ENCODE results near the gene MTARC2.

Gene MTARC2

DNA sequence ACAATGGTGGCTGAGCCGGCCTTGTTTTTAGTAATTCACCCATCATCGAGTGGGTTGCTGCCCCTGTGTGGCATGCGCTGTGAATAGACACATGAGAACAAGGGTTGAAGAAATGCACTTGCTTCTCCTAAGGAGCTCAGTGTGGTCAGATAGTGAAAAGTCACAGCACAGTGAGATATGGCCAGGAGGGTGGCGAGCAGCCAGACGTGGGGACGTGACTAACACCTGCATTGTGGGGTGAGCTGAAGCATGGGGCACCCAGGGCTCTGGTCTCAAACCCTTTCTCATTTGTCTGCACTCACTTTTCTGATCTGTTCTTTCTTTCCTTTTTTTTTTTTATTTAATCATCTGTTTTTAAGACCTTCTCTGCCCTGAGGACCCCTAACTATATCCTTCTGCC, 52.1 kb downstream of the MTARC2 start:
- no peak for DNase-seq (ENCODE audit: low read depth, low spot score)

DNA sequence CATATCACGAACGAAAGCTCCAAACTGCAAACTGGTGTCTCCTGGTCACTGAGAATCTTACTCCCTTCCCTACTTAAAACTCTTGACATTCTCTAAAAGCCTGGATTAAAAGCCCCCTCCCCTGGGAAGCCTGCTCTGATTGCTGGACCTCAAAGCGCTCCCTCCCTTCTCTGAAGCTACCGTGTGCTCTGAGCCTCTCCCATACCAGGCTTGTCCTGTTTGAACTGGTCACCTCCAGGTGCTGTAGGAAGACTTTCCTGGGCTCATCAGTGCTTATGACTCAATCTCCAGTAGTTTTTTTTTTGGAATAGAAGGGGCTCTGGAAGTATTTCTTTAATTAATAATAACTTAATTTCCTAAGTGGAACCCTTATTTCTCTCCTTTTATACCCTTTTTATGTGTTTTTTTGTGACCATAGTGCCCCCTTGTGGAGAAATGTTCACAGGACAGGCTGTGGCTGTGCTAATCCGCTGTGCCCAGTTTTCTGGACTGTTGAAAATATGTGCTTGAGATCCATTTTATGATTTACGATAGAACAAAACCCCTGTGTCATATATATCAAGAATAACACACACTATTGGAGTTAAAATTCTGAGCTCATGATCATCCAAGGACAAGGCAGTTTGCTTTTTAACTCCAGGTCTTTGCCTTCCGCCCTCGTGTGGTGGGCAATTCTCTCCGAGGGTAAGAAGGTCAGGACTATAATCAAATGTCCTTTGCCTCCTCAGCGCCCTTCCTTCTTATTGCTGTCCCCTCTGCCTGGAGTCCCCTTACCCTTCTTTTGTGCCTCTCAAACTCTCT, 55.5 kb downstream of the MTARC2 start:
- DNase-seq (ENCODE audit: low read depth, low spot score), result peak; percentile 65

DNA sequence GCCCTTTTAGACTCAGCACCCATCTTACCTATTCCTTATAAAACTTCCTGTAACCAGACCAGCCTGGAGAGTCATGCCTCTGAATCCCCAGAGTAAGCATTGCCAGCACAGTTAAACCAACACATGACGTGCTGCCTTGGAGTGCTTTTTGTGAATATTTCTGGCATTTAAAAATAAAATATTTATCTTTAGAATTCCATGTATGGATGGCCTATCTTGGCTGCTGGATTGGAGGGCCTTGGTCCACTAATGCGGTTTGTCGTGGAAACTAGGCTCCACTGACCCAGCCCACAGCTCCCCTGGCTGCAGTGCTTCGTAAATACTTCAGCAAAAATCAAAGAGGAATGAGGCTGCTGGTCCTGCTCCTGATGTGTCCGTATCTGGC, 56.1 kb downstream of the MTARC2 start:
- DNase-seq (ENCODE audit: low read depth, low spot score), result no peak

DNA sequence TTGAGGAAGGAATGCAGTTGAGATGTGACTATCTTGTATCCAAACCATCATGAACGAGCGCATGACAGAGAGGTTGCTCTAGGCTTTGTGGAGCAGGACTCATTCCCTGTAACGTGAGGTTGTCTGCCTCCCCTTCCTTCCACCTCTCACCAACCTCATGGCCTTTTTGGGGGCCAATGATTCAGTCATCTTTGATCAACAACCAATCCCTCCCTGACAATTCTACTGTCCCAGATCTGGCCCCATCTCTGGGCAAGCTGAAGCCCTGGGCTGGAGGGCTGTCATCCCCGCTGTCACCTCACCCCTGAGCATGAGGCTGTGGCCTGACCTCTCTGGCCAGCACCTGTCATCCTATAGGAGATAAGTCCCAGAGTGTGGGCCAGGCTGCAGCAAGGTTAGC, 58.3 kb downstream of the MTARC2 start:
- DNase-seq (ENCODE audit: low read depth, low spot score), result no peak

DNA sequence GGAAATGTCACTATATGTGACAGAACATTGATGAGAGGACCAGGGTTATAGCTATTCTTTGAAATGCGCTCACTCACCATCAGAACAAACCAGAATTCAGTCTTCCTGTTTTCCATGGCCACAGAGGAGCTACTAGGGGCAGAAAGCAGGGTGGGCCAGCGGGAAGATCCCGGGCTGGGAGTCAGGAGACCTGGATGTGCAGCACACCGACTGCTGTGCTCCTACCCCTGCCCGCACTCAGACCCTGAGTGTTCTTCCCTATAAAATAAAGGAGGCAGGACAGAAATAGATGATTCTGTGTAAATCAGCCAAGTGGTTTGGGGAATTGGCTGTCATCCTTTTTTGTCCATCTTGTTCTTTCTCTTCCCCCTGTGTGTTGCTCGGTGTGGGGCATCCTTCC, 59.6 kb downstream of the MTARC2 start:
- DNase-seq (ENCODE audit: low read depth, low spot score), result no peak

DNA sequence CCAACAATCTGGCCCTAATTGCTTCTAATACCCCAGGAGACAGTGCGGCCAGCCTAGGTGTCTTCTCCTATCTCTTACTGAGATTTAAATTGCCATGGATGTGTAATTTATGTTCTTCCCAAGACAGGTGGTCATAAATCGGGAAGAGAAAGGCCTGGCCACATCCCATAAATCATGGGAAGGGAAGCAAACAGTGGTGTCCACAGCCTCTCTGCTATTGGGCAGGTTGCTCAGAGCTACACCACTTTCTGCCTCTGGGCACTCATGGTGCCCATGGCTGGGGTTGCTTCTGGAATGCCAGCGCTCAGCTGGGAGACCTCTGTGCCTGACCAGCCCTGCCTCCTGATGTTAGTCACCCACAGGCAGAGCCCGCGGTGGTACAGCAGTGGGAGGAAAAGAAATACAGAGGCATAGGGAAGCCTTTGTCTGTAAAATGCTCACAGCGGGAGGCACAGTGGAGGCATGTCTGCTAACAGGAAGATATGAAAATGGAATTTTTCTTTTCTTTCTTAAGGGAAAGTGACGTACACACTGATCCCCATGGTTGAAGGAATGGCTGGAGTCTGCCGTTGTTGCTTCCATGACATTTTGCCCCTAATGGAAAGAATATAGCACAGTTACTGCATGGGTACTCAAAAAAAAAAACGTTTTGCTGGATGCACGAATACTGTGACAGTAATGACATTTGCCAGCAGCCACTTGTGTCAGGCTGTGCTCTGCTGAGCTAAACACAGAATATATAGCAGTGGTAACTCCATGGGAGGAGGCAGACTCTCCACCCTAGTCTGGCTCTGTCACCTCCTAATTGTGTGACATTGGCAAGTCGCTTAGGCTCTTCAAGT, 60.4 kb downstream of the MTARC2 start:
- DNase-seq (ENCODE audit: low read depth, low spot score), result peak; percentile 25

DNA sequence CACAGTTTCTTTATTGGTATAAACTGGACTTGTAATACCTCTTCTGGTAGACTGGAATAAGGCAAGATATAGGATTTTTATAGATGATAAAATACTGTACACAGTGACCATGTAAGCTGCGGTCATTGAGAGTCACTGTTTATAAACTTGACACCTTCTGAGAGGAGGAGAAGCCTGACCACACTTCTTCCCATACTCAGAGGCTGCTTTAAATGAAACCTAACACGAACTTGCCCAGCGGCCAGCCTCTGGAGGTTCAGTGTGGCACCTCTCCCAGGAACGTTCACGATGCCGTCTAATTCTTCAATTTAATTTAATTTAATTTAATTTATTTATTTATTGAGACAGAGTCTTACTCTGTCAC, 61.0 kb downstream of the MTARC2 start:
- no peak for DNase-seq (ENCODE audit: low read depth, low spot score)

DNA sequence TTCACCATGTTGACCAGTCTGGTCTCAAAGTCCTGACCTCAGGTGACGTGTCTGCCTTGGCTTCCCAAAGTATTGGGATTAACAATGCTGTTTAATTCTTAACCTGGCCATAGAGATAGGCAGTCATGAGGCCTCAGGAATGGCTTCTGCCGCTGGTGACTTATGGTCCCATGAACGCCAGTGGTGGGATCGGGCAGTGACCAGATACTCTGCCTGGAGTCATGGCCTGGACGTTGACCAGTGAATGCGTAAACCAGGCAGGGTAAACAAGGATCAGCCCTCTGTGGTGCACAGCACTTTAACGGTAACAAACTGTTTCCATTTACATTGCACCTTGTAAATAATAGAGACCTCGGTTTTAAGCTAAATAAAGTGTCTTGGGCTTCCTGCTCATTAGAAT, 61.6 kb downstream of the MTARC2 start:
- no peak for DNase-seq (ENCODE audit: low read depth, low spot score)

DNA sequence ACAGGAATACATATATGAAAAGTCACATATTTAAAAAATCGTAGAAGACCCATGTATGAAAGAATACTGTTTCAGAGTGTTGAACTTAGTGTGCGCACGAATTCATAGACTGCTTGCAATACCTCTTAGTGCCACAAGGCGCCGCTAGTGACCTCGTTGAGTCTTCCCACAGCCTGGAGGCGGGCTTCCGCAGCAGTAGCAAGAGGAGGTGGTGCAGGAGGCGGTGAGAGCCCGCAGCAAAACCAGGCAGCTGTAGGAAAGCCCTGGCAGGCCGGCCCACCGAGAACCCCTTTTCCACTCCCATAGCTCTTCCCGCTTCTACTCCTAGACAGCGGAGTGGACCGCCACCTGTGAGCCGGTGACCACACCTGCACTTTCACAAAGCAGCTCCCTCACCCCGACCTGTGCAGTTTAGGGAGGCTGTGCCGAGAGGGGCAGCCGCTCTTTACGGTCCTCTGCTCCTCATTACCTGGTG, 62.1 kb downstream of the MTARC2 start:
- peak; percentile 78 for DNase-seq (ENCODE audit: low read depth, low spot score)

DNA sequence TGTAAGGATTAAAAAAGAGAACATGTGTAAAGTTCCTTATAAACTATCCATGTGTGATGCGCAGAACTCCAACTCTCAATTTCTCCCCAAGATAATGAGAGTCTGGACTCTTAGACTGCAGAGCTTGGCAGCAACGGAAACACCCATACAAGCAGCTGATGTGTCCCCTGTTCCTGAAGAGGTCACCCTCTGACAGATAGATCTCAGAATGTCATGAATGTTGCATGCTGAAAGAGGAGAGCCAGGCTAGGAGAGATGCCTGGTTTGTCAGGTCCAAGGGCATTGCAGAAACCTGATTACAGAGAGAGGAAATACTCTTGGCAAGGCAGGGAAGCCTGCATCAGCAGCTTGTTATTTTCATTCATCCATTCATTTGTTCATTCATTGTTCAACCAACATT, 62.8 kb downstream of the MTARC2 start:
- DNase-seq (ENCODE audit: low read depth, low spot score), result no peak

DNA sequence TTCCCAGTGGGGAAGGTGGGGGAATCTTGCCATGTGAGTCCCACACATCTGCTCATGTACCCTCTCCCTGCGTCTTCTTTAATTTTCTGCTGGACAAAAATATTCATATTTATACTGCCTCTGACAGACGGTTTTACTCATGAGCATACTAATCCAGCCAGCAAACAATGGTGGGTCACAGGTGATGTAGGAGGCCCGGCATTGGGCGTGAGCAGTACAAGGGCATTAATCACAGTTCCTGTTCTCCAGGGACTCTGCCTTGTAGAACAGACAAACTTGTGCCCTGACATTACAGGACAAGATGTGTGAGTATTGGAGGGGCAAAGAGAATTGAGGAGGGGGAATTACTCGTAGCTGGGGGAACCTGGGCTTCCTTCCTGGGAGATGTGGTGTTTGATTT, 63.6 kb downstream of the MTARC2 start:
- DNase-seq (ENCODE audit: low read depth, low spot score), result no peak

DNA sequence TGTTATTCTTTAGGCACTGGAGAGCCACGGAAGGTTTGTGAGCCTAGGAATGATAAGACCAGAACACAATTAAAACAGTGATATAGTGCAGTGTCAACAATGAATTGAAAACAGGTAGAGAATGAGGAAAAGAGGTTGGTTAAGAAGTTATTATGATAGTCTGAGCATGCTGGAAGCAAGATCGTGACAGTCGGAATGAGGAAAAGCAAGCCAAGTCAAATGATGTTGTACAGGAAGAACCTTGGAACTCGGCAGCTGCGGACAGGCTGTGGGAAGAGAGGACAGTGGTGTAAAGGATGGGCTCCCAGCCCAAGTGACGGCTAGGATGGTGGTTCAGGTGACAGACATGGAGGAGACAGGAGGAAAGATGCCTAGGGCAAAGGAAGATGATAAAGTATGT, 64.2 kb downstream of the MTARC2 start:
- DNase-seq (ENCODE audit: low read depth, low spot score), result no peak

DNA sequence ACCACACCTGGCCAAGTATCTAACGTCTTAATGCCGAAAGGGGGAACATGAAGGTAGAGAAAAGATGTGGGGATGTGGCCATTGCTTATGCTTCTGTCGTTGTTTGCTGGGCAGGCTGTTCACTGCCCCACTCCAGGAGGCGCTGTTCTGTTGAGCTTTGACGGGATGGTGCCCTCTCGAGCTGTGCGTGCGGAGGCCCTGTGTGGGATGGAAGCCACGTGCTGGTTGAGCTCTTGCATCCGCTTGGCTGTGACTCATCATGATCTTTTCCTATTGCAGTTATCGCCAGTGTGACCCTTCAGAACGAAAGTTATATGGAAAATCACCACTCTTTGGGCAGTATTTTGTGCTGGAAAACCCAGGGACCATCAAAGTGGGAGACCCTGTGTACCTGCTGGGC, 64.9 kb downstream of the MTARC2 start:
- no peak for DNase-seq (ENCODE audit: low read depth, low spot score)

DNA sequence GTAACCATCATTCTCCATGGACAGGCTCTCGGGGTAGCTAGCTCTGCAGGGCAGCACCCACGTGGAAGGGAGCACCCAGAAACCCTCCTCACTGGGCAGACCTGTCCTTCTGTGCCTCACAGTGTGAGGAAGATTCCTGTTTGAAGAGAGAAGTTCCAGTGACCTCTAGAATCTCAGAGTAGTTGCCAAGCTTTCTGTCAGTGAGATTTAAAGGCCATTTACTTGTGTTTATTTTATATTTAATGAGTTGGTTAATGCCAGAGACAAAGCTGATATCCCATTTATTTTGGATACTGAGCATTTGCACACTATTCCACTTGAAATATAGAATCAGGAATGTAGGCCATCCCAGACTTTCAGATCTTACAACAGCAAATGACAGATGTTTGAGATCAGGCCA, 67.3 kb downstream of the MTARC2 start:
- no peak for DNase-seq (ENCODE audit: low read depth, low spot score)

DNA sequence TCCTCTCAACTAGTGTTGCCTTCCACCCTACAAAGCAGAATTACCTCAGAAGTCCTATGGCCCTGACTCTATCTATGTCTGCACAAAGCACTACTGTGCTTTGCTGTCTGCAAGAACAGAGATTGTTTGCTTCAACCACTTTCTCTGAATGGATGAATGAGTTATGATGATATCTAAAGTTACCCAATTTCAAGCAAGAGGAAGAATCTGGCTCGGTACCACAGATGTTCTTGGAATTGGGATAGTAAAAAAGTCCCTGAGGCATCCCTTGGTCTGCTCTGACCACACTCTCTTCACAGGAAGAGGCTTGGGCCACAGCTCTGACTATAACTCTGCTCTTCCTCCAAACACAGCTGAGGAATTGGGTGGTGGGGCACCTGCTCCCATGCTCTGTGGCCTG, 69.8 kb downstream of the MTARC2 start:
- no peak for DNase-seq (ENCODE audit: low read depth, low spot score)

DNA sequence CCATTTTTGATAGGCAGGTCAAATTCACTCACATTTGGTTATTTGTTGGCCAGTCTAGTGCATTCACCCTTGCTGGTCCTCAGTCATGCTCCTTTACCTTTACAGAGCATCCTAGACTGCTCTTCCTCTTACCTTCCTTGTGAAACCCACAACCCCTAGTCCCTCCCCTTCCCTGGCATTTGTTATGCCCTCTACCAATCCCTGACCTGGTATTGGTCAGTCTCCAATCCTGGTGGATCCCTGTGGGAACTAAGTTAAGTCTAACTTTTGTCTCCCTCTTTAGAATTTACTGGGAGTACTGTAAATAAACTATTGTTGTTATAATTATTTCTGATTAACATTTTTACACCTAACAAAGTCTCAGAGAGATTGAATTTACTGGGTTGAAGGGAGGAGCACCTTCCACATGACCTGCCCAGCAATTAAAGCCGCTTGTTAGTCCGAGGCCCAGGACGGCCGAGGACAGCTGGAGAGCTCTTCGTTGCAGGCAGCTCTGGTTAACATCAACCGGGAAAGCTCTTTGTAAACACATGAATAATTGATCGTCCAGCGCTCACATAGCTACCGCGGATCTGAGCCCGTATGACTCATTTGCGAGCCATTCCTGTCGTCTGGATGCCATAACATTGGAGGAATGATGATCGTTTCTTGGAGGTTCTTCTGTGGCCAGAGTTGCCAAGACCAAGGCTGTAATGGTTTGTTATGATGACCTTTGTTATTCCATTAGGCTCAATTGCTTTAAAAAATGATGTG, 70.5 kb downstream of the MTARC2 start:
- DNase-seq (ENCODE audit: low read depth, low spot score), result peak; percentile 78

DNA sequence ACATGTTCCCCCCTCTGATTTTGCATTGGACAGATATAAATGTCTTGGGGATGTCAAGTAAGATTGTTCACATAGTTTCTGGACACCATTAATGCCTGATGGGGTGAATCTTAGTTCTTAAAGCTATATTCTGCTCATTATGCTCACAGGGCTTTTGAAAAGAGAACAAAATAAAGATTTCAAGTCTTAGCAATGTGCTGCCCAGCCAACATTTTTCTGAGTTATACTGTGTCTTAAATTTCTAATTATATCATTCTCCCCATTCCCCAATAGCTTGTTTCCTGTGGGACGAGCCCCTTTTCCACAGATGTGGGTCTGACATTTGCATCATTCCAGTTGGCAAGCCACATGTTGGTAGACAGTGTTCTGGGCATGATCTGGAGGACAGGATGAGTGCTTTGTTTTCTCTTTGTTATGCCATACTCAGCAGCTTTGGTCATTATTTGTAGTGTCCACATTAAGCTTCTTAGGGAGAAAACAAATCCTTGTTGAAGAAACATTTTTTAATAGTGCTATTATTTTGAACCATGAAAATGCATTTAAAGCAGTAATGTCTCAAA, 71.4 kb downstream of the MTARC2 start:
- DNase-seq (ENCODE audit: low read depth, low spot score), result no peak

DNA sequence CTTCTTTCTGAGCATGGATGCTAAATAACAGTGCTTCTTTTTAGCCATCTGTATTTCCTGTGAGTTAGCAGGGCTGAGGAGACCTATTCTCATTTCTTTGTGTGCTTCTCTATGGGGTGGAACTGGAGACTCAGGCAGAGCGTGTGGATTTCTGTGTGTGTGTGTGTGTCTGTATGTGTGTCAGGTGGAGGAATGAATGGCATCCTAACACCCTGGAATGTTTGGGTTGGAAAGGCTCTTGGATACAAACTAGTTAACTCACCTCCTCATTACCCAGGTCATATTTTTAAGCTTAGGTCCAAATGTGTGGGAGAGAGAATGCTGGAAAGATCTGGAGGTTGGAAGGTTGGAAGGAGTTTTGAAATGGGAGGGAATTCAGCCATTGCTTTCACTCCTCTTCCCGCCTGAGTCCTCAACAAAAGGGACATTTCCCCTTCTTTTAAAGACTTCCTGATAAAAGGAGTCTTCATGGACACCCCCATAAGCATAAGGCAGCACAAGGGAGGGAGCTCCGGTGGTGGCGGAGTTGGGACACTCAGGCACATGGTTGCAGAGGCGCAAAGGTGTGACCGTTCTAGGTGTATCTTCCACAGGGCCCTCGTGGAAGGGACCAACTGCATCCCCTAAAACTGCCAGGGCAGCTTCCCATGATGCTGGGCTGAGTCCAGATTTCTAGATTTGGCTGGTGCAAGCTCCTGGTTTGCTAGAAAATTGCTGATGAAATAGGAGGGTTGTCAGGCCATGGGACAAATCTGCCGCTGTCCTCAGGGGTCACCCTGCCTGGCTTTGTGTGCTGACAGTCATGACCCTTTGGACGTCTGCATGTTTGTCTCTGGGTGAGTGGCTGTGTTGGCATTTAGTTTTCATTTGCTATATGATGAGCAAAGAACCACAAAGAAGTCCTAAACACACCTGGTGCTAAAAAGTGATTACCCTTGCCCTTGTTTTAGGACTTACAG, 76.2 kb downstream of the MTARC2 start:
- DNase-seq (ENCODE audit: low read depth, low spot score), result peak; percentile 66

DNA sequence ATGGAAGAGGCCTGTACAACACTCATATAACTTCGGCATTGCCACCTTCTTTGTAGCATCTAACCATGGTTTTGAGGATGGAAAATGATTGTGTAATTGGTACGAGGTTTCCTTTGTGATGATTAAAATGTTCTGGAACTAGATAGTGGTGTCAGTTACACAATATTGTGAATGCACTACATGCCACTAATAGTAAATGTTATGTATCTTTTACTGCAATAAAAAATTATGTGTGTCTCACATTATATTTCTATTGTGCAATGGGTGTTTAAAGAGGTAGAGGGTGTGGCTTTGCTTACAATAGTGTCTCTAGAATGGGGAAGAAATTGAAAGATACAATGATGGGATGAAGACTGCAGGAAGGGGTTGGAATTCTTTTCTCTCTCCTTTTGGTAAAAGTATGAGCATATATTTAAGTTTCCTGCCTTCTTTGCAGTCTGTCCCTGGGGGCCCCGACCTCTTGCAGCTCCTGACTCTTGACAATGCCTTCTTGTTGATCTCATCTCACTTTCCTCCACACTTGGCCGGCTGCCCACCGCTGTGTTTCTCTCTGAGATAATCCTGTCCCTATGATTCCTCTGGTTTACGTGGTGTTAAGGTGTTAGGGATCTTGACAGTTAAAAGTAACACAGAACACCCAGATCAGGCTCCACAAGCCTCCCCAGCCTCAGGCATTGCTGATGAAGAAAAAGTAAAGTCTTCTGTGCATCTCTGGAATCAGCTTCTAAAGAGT, 77.9 kb downstream of the MTARC2 start:
- no peak for DNase-seq (ENCODE audit: low read depth, low spot score)

DNA sequence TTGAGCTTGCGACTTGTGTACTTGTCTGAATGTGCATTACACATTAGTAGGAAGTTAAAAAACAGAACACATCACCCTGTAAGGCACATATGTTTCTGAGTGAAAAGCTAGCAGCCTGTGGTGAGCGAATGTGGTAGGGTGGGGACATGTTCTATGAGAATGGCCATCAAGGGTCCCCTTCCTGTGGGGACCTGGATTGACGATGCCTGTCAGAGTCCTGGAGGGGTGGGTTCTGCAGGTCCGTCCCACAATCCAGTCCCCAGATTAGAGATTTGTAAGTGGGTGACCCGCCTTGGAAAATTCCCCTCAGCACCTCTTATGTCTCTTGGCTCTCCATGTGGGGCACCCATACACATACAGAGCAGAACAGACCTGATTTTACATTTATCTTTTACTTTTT, 78.6 kb downstream of the MTARC2 start:
- DNase-seq (ENCODE audit: low read depth, low spot score), result no peak
